GM21447 (cell line): Measurements from ENCODE around the gene CCDC187.
"Not testable (repeated sequence)": the region's sequence is repeated elsewhere in the genome, so short reads cannot be mapped to it uniquely, and the experiment has no call there.

ENCODE experiments used
- ATAC-seq: cut with Tn5 transposase; IDR thresholded peaks from one replicate; pipeline ENCODE4 v1.9.1; 2021; ENCODE audit not compliant: unreplicated experiment

Gene CCDC187

GRCh38 chr9:136328011-136328621, 24.2 kb upstream of the CCDC187 start:
- ATAC-seq = no peak

- ATAC-seq = no peak
Measured at GRCh38 chr9:136327304-136327974, 23.5 kb upstream of the CCDC187 start, which contains the start of gene GPSM1. Gene GPSM1 (plus strand): TSS chr9:136327539. CDS start chr9:136327696, 157 bp downstream.

GRCh38 chr9:136326761-136327303, 22.9 kb upstream of the CCDC187 start:
- ATAC-seq = no peak

- ATAC-seq = no peak
Measured at GRCh38 chr9:136326061-136326760, 22.3 kb upstream of the CCDC187 start.

GRCh38 chr9:136325358-136325757, 21.5 kb upstream of the CCDC187 start:
- no peak for ATAC-seq

GRCh38 chr9:136324501-136325300, 20.8 kb upstream of the CCDC187 start:
- ATAC-seq = no peak

- ATAC-seq = no peak
Measured at GRCh38 chr9:136323371-136323789, 19.5 kb upstream of the CCDC187 start.

GRCh38 chr9:136322756-136323330, 18.9 kb upstream of the CCDC187 start:
- ATAC-seq = no peak

- no peak for ATAC-seq
Measured at GRCh38 chr9:136321561-136321960, 17.7 kb upstream of the CCDC187 start.

GRCh38 chr9:136320972-136321371, 17.1 kb upstream of the CCDC187 start:
- ATAC-seq = not testable (repeated sequence)

- not testable (repeated sequence) for ATAC-seq
Measured at GRCh38 chr9:136319955-136320354, 16.1 kb upstream of the CCDC187 start.

GRCh38 chr9:136319244-136319643, 15.3 kb upstream of the CCDC187 start:
- ATAC-seq = not testable (repeated sequence)

- no peak for ATAC-seq
Measured at GRCh38 chr9:136318776-136319241, 14.9 kb upstream of the CCDC187 start.

GRCh38 chr9:136318111-136318775, 14.3 kb upstream of the CCDC187 start:
- ATAC-seq = no peak

GRCh38 chr9:136317695-136318094, 13.8 kb upstream of the CCDC187 start:
- no peak for ATAC-seq

- ATAC-seq = no peak
Measured at GRCh38 chr9:136316896-136317676, 13.2 kb upstream of the CCDC187 start.

- no peak for ATAC-seq
Measured at GRCh38 chr9:136316271-136316751, 12.4 kb upstream of the CCDC187 start.

GRCh38 chr9:136314944-136315343, 11.1 kb upstream of the CCDC187 start:
- no peak for ATAC-seq

GRCh38 chr9:136314056-136314416, 10.1 kb upstream of the CCDC187 start:
- no peak for ATAC-seq
